HG03571 (cell line): ENCODE data around the gene TBC1D4.
A peak's percentile ranks its signal among the peaks of the same experiment; 100 is the strongest.

Experiments
- ATAC-seq: cut with Tn5 transposase; IDR thresholded peaks from one replicate; pipeline ENCODE4 v1.9.1; 2021; ENCODE audit not compliant: unreplicated experiment

Gene TBC1D4

GRCh38 chr13:75419656-75420055, 62.3 kb downstream of the TBC1D4 start:
- no peak for ATAC-seq

- ATAC-seq, result no peak
Observed at GRCh38 chr13:75418997-75419396, 63.0 kb downstream of the TBC1D4 start.

- no peak for ATAC-seq
Observed at GRCh38 chr13:75418186-75418843, 63.7 kb downstream of the TBC1D4 start.

GRCh38 chr13:75417656-75418055, 64.3 kb downstream of the TBC1D4 start:
- ATAC-seq, result no peak

GRCh38 chr13:75417012-75417384, 65.0 kb downstream of the TBC1D4 start:
- no peak for ATAC-seq

GRCh38 chr13:75416327-75417011, 65.5 kb downstream of the TBC1D4 start:
- peak; percentile 82 for ATAC-seq

- no peak for ATAC-seq
Observed at GRCh38 chr13:75415694-75416093, 66.3 kb downstream of the TBC1D4 start.

GRCh38 chr13:75415171-75415570, 66.8 kb downstream of the TBC1D4 start:
- no peak for ATAC-seq

- ATAC-seq, result no peak
Observed at GRCh38 chr13:75414036-75414827, 67.7 kb downstream of the TBC1D4 start.

GRCh38 chr13:75411924-75412537, 69.9 kb downstream of the TBC1D4 start:
- ATAC-seq, result no peak

GRCh38 chr13:75410207-75410606, 71.8 kb downstream of the TBC1D4 start:
- no peak for ATAC-seq

GRCh38 chr13:75407998-75408397, 74.0 kb downstream of the TBC1D4 start:
- no peak for ATAC-seq

- ATAC-seq, result no peak
Observed at GRCh38 chr13:75407473-75407872, 74.5 kb downstream of the TBC1D4 start.

- ATAC-seq, result no peak
Observed at GRCh38 chr13:75405976-75406703, 75.8 kb downstream of the TBC1D4 start.

- no peak for ATAC-seq
Observed at GRCh38 chr13:75404726-75405125, 77.2 kb downstream of the TBC1D4 start.

GRCh38 chr13:75402787-75403186, 79.2 kb downstream of the TBC1D4 start:
- no peak for ATAC-seq

- peak; percentile 62 for ATAC-seq
Observed at GRCh38 chr13:75400775-75401174, 81.2 kb downstream of the TBC1D4 start.

GRCh38 chr13:75399879-75400217, 82.1 kb downstream of the TBC1D4 start:
- no peak for ATAC-seq

GRCh38 chr13:75399168-75399878, 82.6 kb downstream of the TBC1D4 start:
- ATAC-seq, result no peak

GRCh38 chr13:75398072-75398471, 83.9 kb downstream of the TBC1D4 start:
- ATAC-seq, result no peak
